ENCODE results near the gene C3. TPM values are rescaled to one million over a fixed set of nuclear protein-coding genes. Genes with fewer than 3 reads are reported as not detected.

C3 gene
- total RNA-seq, 4 donors from 2014 or later = 50.1 to 351 (median 194) TPM

- DNase-seq = no peak
- intact Hi-C loops (cut with DNase I; ENCODE audit: low total_unique reads) (no loop called here), in situ Hi-C loops (cut with MboI; ENCODE audit: low pct_ligation_motif_present in 1 of 4, low pct_unique_long_range_greater_than_20kb in 1 of 4, low sequenced_read_pairs in 3 of 4) (no loop called here)
- no peak for TF ChIP-seq POLR2A (IDR thresholded peaks at IDR 0.05)
- TF ChIP-seq CTCF (IDR thresholded peaks at IDR 0.05) = no peak
- no peak for TF ChIP-seq POLR2AphosphoS5 (IDR thresholded peaks at IDR 0.05)
- no peak for TF ChIP-seq EP300 (IDR thresholded peaks at IDR 0.05; ENCODE audit: low read depth)
- H3K4me3 ChIP-seq = no peak overlapping the region
- no peaks in the 10 kb centered on the region for H3K4me1 ChIP-seq
- H3K36me3 ChIP-seq = no peaks in the 10 kb centered on the region
- no peaks in the 10 kb centered on the region for H3K27me3 ChIP-seq
- no peaks in the 10 kb centered on the region for H3K9me3 ChIP-seq
- H3K27ac ChIP-seq = no peak overlapping the region
- WGBS, 2 donors (ENCODE audit: low coverage in 1 of 2) = 85 to 96% methylated on average over 4 to 25 of the region's 25 CpGs
Observed at GRCh38 chr19:6694147-6694815, 26.2 kb downstream of the C3 start.

- no peak for TF ChIP-seq POLR2AphosphoS5 (IDR thresholded peaks at IDR 0.05)
- no peak for TF ChIP-seq EP300 (IDR thresholded peaks at IDR 0.05; ENCODE audit: low read depth)
- no peak for TF ChIP-seq CTCF (IDR thresholded peaks at IDR 0.05)
- no peak for TF ChIP-seq POLR2A (IDR thresholded peaks at IDR 0.05)
- intact Hi-C loops (cut with DNase I; ENCODE audit: low total_unique reads) (no loop called here), in situ Hi-C loops (cut with MboI; ENCODE audit: low pct_ligation_motif_present in 1 of 4, low pct_unique_long_range_greater_than_20kb in 1 of 4, low sequenced_read_pairs in 3 of 4) (no loop called here)
- Histone ChIP-seq H3K27me3 (no peaks in the 10 kb centered on the region), H3K27ac (no peak overlapping the region), H3K4me3 (no peak overlapping the region), H3K4me1 (no peaks in the 10 kb centered on the region), H3K36me3 (no peaks in the 10 kb centered on the region), H3K9me3 (no peaks in the 10 kb centered on the region)
- no peak for DNase-seq
- WGBS, 2 donors (ENCODE audit: low coverage in 1 of 2) = 68% methylated on average over 6 of the region's 7 CpGs; no CpG with 5 or more reads in 1 of the 2 donors
Observed at GRCh38 chr19:6693681-6694080, 26.8 kb downstream of the C3 start.

- Histone ChIP-seq H3K27ac (no peak overlapping the region), H3K27me3 (no peaks in the 10 kb centered on the region), H3K4me3 (no peak overlapping the region), H3K4me1 (no peaks in the 10 kb centered on the region), H3K9me3 (no peaks in the 10 kb centered on the region), H3K36me3 (no peaks in the 10 kb centered on the region)
- WGBS, 2 donors (ENCODE audit: low coverage in 1 of 2) = 88 to 93% methylated on average over 3 to 13 of the region's 13 CpGs
- no peak for TF ChIP-seq EP300 (IDR thresholded peaks at IDR 0.05; ENCODE audit: low read depth)
- in situ Hi-C loops (cut with MboI; ENCODE audit: low pct_ligation_motif_present in 1 of 4, low pct_unique_long_range_greater_than_20kb in 1 of 4, low sequenced_read_pairs in 3 of 4) = no loop called here
- intact Hi-C loops (cut with DNase I; ENCODE audit: low total_unique reads) = no loop called here
- DNase-seq = no peak
Observed at GRCh38 chr19:6693056-6693471, 27.4 kb downstream of the C3 start.

- TF ChIP-seq CTCF (IDR thresholded peaks at IDR 0.05) (no peak), EP300 (IDR thresholded peaks at IDR 0.05; ENCODE audit: low read depth) (no peak), POLR2A (IDR thresholded peaks at IDR 0.05) (no peak), POLR2AphosphoS5 (IDR thresholded peaks at IDR 0.05) (no peak)
- no peaks in the 10 kb centered on the region for H3K36me3 ChIP-seq
- no peak for DNase-seq
- 87% methylated on average over 10 of the region's 10 CpGs; no CpG with 5 or more reads in 1 of the 2 donors for WGBS, 2 donors (ENCODE audit: low coverage in 1 of 2)
- intact Hi-C loops (cut with DNase I; ENCODE audit: low total_unique reads) (no loop called here), in situ Hi-C loops (cut with MboI; ENCODE audit: low pct_ligation_motif_present in 1 of 4, low pct_unique_long_range_greater_than_20kb in 1 of 4, low sequenced_read_pairs in 3 of 4) (no loop called here)
- H3K4me3 ChIP-seq = no peak overlapping the region
- H3K27ac ChIP-seq = no peak overlapping the region
- H3K4me1 ChIP-seq = no peaks in the 10 kb centered on the region
- no peaks in the 10 kb centered on the region for H3K9me3 ChIP-seq
- H3K27me3 ChIP-seq = no peaks in the 10 kb centered on the region
Observed at GRCh38 chr19:6692027-6692426, 28.4 kb downstream of the C3 start.

GRCh38 chr19:6691342-6691741 lies 29.1 kb downstream of the C3 start:
- H3K27me3 ChIP-seq = no peaks in the 10 kb centered on the region
- no peaks in the 10 kb centered on the region for H3K9me3 ChIP-seq
- no peak overlapping the region for H3K4me3 ChIP-seq
- H3K36me3 ChIP-seq = no peaks in the 10 kb centered on the region
- TF ChIP-seq POLR2AphosphoS5 (IDR thresholded peaks at IDR 0.05) (no peak), CTCF (IDR thresholded peaks at IDR 0.05) (no peak), POLR2A (IDR thresholded peaks at IDR 0.05) (no peak), EP300 (IDR thresholded peaks at IDR 0.05; ENCODE audit: low read depth) (no peak)
- no peaks in the 10 kb centered on the region for H3K4me1 ChIP-seq
- intact Hi-C loops (cut with DNase I; ENCODE audit: low total_unique reads) (no loop called here), in situ Hi-C loops (cut with MboI; ENCODE audit: low pct_ligation_motif_present in 1 of 4, low pct_unique_long_range_greater_than_20kb in 1 of 4, low sequenced_read_pairs in 3 of 4) (no loop called here)
- no peak overlapping the region for H3K27ac ChIP-seq
- no peak for DNase-seq
- WGBS, 2 donors (ENCODE audit: low coverage in 1 of 2) = 90 to 94% methylated on average over 3 to 8 of the region's 8 CpGs

All from transverse colon (tissue), 4 donors.